Neutrophil (primary cell): ENCODE data around the gene ZC2HC1B.

Experiments used
- H3K27ac ChIP-seq: fragments of 200-600 bp; sonication (generic); 2 replicates; pipeline ENCODE4 v1.5.1; 2016; ENCODE audit warnings: mild to moderate bottlenecking, moderate library complexity
- H3K27me3 ChIP-seq: fragments of 200-600 bp; sonication (generic); 2 replicates; pipeline ENCODE4 v1.6.0; 2016; ENCODE audit warnings: mild to moderate bottlenecking
- H3K36me3 ChIP-seq: fragments of 200-600 bp; sonication (generic); 2 replicates; pipeline ENCODE4 v1.5.1; 2017
- H3K4me1 ChIP-seq, 2 experiments: fragments of 200-600 bp in 1 of 2; sonication (generic) in 1 of 2; 1 replicate in 1 of 2; 2 replicates in 1 of 2; pipeline versions ENCODE4 v1.5.1 to v1.6.1; 2013 to 2016; ENCODE audit warnings: low read depth in 1 of 2, low read length in 1 of 2, mild to moderate bottlenecking in 1 of 2, moderate library complexity in 1 of 2; ENCODE audit not compliant: control insufficient read depth in 1 of 2, insufficient read depth in 1 of 2
- H3K4me3 ChIP-seq, 2 experiments: fragments of 200-600 bp in 1 of 2; sonication (generic) in 1 of 2; 1 replicate in 1 of 2; 2 replicates in 1 of 2; pipeline ENCODE4 v1.5.1; 2013 to 2016; ENCODE audit warnings: low read depth in 1 of 2, low read length in 1 of 2, mild to moderate bottlenecking in 1 of 2, moderate library complexity in 1 of 2
- H3K9me3 ChIP-seq: fragments of 200-600 bp; sonication (generic); 2 replicates; pipeline ENCODE4 v1.5.1; 2016
- CTCF ChIP-seq: fragments of 200-600 bp; sonication (generic); IDR thresholded peaks from 2 replicates; pipeline ENCODE4 v1.5.1; 2016; ENCODE audit warnings: antibody characterized with exemption

Gene ZC2HC1B

GRCh38 chr6:143971482-143972205 lies 107.4 kb downstream of the ZC2HC1B start:
- Histone ChIP-seq H3K9me3 (no peaks in the 10 kb centered on the region), H3K4me3 (no peak overlapping the region), H3K27me3 (no peaks in the 10 kb centered on the region), H3K4me1 (peaks cover 4 to 14% of the 10 kb centered on the region in 2 experiments), H3K36me3 (no peaks in the 10 kb centered on the region), H3K27ac (no peak overlapping the region)
- no peak for TF ChIP-seq CTCF

GRCh38 chr6:143973097-143973966 lies 109.1 kb downstream of the ZC2HC1B start:
- TF ChIP-seq CTCF, result no peak
- H3K4me3 ChIP-seq, result no peak overlapping the region
- no peaks in the 10 kb centered on the region for H3K27me3 ChIP-seq
- no peaks in the 10 kb centered on the region for H3K36me3 ChIP-seq
- peaks cover 4 to 14% of the 10 kb centered on the region in 2 experiments for H3K4me1 ChIP-seq
- no peak overlapping the region for H3K27ac ChIP-seq
- no peaks in the 10 kb centered on the region for H3K9me3 ChIP-seq

- H3K36me3 ChIP-seq, result no peaks in the 10 kb centered on the region
- no peaks in the 10 kb centered on the region for H3K27me3 ChIP-seq
- H3K4me3 ChIP-seq, result no peak overlapping the region
- no peak for TF ChIP-seq CTCF
- H3K9me3 ChIP-seq, result no peaks in the 10 kb centered on the region
- peaks cover 4 to 14% of the 10 kb centered on the region in 2 experiments for H3K4me1 ChIP-seq
- no peak overlapping the region for H3K27ac ChIP-seq
Observed at GRCh38 chr6:143974089-143974488, 109.8 kb downstream of the ZC2HC1B start.

GRCh38 chr6:143976806-143977349 lies 112.6 kb downstream of the ZC2HC1B start:
- Histone ChIP-seq H3K36me3 (no peaks in the 10 kb centered on the region), H3K27me3 (no peaks in the 10 kb centered on the region), H3K27ac (no peak overlapping the region), H3K4me1 (peaks cover 4 to 14% of the 10 kb centered on the region in 2 experiments), H3K9me3 (no peaks in the 10 kb centered on the region), H3K4me3 (no peak overlapping the region)
- no peak for TF ChIP-seq CTCF

- Histone ChIP-seq H3K27me3 (no peaks in the 10 kb centered on the region), H3K36me3 (no peaks in the 10 kb centered on the region), H3K27ac (no peak overlapping the region), H3K9me3 (no peaks in the 10 kb centered on the region), H3K4me3 (no peak overlapping the region), H3K4me1 (no peaks in the 10 kb centered on the region)
- TF ChIP-seq CTCF, result no peak
Observed at GRCh38 chr6:143980921-143981320, 116.6 kb downstream of the ZC2HC1B start.
